D721Med (cell line): ENCODE data around the gene GOSR2.
A peak's percentile ranks its signal among the peaks of the same experiment; 100 is the strongest.

Experiments
- DNase-seq: peaks from one replicate; pipeline ENCODE4 v3.0.0; 2011; ENCODE audit warnings: low spot score; ENCODE audit not compliant: insufficient read length
- FAIRE-seq: peaks from 2 replicates; lab custom pipeline; 2011; peaks lifted over from hg19 to GRCh38; lab: Jason Lieb, UNC
- CTCF ChIP-seq: IDR thresholded peaks from 2 replicates; pipeline ENCODE4 v1.5.1; 2012; ENCODE audit warnings: mild to moderate bottlenecking, control low read depth; ENCODE audit not compliant: insufficient read depth; ENCODE audit errors: missing control alignments

GOSR2 gene

GRCh38 chr17:46922804-46923635 lies at the start of gene GOSR2:
TSS of gene GOSR2 (plus strand) at chr17:46923160. CDS start at chr17:46923193, 33 bp downstream.
- DNase-seq (peak; percentile 68), FAIRE-seq (no peak)
- no peak for TF ChIP-seq CTCF

GRCh38 chr17:46873941-46874645 lies 48.9 kb upstream of the GOSR2 start:
- TF ChIP-seq CTCF: no peak
- FAIRE-seq (no peak), DNase-seq (no peak)

- FAIRE-seq (no peak), DNase-seq (no peak)
- TF ChIP-seq CTCF: no peak
These were observed 48.1 kb upstream of the GOSR2 start for GRCh38 chr17:46874906-46875305.

- FAIRE-seq (no peak), DNase-seq (no peak)
- TF ChIP-seq CTCF: no peak
These were observed 47.1 kb upstream of the GOSR2 start for GRCh38 chr17:46875849-46876352.

- DNase-seq (no peak), FAIRE-seq (no peak)
- peak; percentile 25 for TF ChIP-seq CTCF
These were observed 46.5 kb upstream of the GOSR2 start for GRCh38 chr17:46876353-46876887.

- TF ChIP-seq CTCF: no peak
These were observed 46.0 kb upstream of the GOSR2 start for GRCh38 chr17:46876926-46877325.

More at GRCh38 chr17:46876926-46877325, 46.0 kb upstream of the GOSR2 start:
- DNase-seq (no peak), FAIRE-seq (no peak)
